G401 (cell line): ENCODE results near the gene ATAD3B. TPM values are rescaled to one million over a fixed set of nuclear protein-coding genes. Genes with fewer than 3 reads are reported as not detected.
"Not testable (repeated sequence)": the region's sequence is repeated elsewhere in the genome, so short reads cannot be mapped to it uniquely, and the experiment has no call there.

Experiments
- DNase-seq: peaks from one replicate; pipeline ENCODE4 v3.0.0-alpha.2; 2015; ENCODE audit warnings: low spot score
- in situ Hi-C: cut with HindIII; loops from 2 replicates; pipeline ENCODE4 v1.10.0; 2016; ENCODE audit warnings: low sequenced_read_pairs, mixed read lengths
- total RNA-seq: library from RNA; depleted of rRNA; stranded (reverse); fragments of >200 nt; shearing (Covaris generic); gene quantifications from 2 replicates; pipeline ENCODE4 v1.2.3, GENCODE V29; 2014

Gene ATAD3B
- total RNA-seq, 1 experiment from 2014 or later, result 102 TPM

GRCh38 chr1:1522536-1522935 is 51.0 kb downstream of the ATAD3B start:
- DNase-seq, in situ Hi-C loops: not testable (repeated sequence)

- in situ Hi-C loops, DNase-seq: not testable (repeated sequence)
Observed at GRCh38 chr1:1523226-1523625, 51.7 kb downstream of the ATAD3B start.

- DNase-seq, in situ Hi-C loops: not testable (repeated sequence)
Observed at GRCh38 chr1:1523651-1524050, 52.1 kb downstream of the ATAD3B start.

GRCh38 chr1:1524750-1525383 is 53.3 kb downstream of the ATAD3B start:
- in situ Hi-C loops, DNase-seq: not testable (repeated sequence)

- DNase-seq, in situ Hi-C loops: not testable (repeated sequence)
Observed at GRCh38 chr1:1526476-1526875, 54.9 kb downstream of the ATAD3B start.

- DNase-seq, result no peak
- in situ Hi-C loops, result no loop called here
Observed at GRCh38 chr1:1527092-1527816, 55.7 kb downstream of the ATAD3B start.

- in situ Hi-C loops, result no loop called here
- no peak for DNase-seq
Observed at GRCh38 chr1:1528301-1529267, 57.0 kb downstream of the ATAD3B start.

- DNase-seq, result no peak
- in situ Hi-C loops, result no loop called here
Observed at GRCh38 chr1:1529321-1529720, 57.8 kb downstream of the ATAD3B start.

GRCh38 chr1:1529936-1530335 is 58.4 kb downstream of the ATAD3B start:
- DNase-seq, result no peak
- in situ Hi-C loops, result no loop called here

GRCh38 chr1:1531947-1532346 is 60.4 kb downstream of the ATAD3B start:
- in situ Hi-C loops, result no loop called here

GRCh38 chr1:1533176-1533893 is 61.8 kb downstream of the ATAD3B start:
- DNase-seq, in situ Hi-C loops: not testable (repeated sequence)

More at GRCh38 chr1:1531947-1532346, 60.4 kb downstream of the ATAD3B start:
- no peak for DNase-seq

- in situ Hi-C loops, DNase-seq: not testable (repeated sequence)
Observed at GRCh38 chr1:1533894-1534291, 62.3 kb downstream of the ATAD3B start.

- in situ Hi-C loops, result no loop called here
- no peak for DNase-seq
Observed at GRCh38 chr1:1534401-1535154, 63.0 kb downstream of the ATAD3B start.

- in situ Hi-C loops, result no loop called here
- DNase-seq, result no peak
Observed at GRCh38 chr1:1535201-1536018, 63.8 kb downstream of the ATAD3B start.

GRCh38 chr1:1536019-1536937 is 64.7 kb downstream of the ATAD3B start:
- no peak for DNase-seq

GRCh38 chr1:1536938-1537546 is 65.5 kb downstream of the ATAD3B start:
- in situ Hi-C loops, result no loop called here
- no peak for DNase-seq

More at GRCh38 chr1:1536019-1536937, 64.7 kb downstream of the ATAD3B start:
- in situ Hi-C loops, result no loop called here
